ENCODE data around the gene MT1G.
"Not testable (repeated sequence)": the region's sequence is repeated elsewhere in the genome, so short reads cannot be mapped to it uniquely, and the experiment has no call there.

Gene MT1G

GRCh38 chr16:56684926-56685590 is 17.2 kb upstream of the MT1G start:
- peak in 2 of 51 donors; percentile 31 to 41 for DNase-seq

GRCh38 chr16:56684256-56684925 is 16.5 kb upstream of the MT1G start:
- peak in 11 of 51 donors; percentile 10 to 41 (median 25) for DNase-seq

DNA sequence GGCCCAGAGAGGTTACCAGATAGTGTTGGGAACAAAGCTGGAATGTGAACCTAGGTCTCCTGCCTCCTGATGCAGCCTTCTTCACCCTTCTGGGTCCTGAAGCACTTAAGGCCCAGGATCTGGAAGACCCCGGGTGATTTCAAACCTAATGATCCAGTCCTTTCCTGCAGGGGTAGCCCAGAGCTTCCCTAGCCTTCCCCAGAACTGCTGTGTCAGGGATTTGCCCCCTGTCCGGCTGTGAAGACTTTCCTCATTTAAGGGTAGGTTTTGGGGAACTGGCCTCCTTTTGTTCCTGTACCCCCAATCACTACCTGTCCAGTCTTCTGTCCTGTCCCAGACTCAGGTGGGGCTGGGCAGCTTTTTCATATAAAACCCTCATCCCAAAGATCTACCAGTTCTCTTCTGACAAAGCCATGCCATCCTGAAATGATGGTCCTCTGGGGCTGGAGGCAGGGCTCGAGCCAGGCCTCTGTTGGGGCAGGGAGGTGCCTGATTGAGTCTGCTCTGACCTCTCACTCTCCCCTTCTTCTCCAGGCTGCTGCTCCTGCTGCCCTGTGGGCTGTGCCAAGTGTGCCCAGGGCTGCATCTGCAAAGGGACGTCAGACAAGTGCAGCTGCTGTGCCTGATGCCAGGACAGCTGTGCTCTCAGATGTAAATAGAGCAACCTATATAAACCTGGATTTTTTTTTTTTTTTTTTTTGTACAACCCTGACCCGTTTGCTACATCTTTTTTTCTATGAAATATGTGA is 15.7 kb upstream of the MT1G start:
- peak in 2 of 51 donors; percentile 13 to 15 for DNase-seq

DNA sequence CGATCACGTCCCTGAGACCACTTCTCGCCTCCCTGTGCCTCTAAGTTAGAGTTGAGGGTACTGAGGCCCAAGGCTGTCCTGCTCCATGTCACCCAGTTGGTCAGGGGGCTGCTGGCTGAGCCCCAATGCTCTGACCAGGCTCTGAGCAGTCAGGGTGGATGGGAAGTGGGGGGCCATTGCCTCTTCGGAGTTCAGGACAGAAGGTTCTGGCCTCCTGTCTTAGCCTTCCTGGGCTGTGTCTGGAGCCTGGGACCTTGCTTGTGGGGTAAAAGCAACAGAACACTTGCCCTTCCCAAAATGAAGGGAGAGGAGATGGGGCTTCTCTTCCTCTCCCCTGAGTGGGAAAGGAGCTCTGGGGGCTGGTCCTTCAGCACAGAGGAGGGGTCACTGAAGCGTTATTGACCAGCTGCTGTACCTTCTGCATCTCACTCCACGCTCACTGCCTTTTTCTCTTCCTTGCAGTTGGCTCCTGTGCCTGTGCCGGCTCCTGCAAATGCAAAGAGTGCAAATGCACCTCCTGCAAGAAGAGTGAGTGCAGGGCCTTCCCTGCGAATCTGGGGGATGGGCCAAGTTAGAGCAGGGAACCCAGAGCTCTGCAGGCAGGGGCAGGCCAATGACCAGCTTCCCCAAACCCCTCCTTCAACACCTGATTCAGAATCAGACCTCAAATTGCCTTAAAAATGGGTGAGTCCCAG is 15.0 kb upstream of the MT1G start:
- DNase-seq: peak in 2 of 51 donors; percentile 38 to 45

DNA sequence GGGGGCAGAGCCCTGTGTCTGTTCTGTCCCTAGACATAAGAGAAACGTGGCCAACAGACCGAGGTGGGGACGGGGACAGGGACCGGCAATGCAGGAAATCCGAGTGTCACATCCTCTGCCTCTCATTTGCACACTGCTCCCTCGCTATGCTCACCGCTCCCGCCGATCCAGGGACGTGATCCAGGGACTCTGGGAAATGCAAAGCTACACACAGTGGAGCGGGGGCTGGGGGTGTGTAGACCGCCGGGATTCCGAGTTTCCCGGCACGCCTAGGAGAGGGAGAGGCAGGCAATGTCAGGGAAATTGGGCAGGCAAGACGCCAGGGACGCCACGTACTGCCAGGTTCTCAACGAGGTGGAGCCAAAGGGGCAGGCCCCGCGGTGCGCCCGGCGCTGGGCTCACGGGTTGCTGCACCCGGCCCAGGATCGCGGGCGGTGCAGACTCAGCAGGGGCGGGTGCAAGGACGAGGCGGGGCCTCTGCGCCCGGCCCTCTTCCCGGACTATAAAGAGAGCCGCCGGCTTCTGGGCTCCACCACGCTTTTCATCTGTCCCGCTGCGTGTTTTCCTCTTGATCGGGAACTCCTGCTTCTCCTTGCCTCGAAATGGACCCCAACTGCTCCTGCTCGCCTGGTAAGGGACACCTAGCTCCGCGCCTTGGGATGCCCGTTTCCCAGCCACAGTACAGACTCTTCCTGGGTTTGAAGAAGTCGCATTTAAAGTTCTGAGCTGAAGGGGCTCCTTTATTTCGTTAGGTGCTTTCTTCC is 14.3 kb upstream of the MT1G start, which contains the start of gene MT1X:
MT1X (plus strand) TSS at position 532 of the 764 bp plus-strand sequence; CDS start at position 603, 71 bp downstream.
- DNase-seq: peak; percentile 28 to 92 (median 81)

- DNase-seq: no peak
These were observed 12.0 kb upstream of the MT1G start for GRCh38 chr16:56679818-56680217.

DNA sequence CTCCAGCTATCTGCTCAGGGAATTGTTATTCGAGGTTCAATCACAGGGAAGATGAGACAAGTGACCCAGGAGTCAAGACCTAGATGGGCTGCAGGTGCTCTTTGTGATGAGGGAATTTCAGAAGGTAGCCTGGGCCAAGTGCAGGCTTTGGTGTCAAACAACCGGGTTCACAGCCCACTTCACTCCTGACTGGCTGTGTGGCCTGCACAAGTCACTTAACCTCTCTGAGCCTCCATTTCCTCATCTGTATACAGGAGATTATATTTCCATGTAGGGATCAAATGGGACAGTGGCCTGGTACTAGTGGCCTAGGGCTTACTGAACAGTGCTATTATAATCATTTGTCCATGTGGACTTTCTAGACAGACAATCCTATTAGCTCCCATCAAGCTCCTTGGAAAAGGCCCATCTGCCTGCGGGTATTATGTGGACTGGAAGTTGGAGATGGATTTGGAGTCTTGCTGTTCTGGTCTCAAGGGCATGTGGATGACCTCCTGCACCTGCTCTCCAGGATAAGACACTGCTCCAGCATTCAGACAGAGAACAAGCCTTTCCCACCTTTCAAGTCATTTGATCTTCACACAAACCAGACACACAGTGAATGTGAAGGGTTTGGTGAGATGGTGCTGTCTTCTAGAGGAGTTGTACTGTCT is 11.3 kb upstream of the MT1G start:
- DNase-seq: no peak

DNA sequence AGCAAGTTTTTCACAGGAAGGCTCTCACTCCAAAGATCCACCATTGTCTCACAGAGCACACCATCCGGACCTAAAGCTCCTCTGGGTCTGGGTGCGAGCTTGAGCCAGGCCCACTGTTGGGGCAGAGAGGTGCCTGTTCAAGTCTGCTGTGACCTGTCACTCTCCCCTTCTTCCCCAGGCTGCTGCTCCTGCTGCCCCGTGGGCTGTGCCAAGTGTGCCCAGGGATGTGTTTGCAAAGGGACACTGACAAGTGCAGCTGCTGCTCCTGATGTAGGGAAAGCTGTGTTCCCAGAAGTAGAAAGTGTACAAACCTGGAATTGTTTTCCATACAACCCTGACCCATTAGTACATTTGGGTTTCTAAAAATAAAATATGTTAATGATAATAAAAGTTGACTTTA is 9.6 kb upstream of the MT1G start:
- no peak for DNase-seq

GRCh38 chr16:56675685-56676210 is 7.9 kb upstream of the MT1G start:
- no peak for DNase-seq

- not testable (repeated sequence) for DNase-seq
These were observed 6.7 kb upstream of the MT1G start for GRCh38 chr16:56674570-56674969.

- peak in 3 of 51 donors; percentile 6 to 22 (median 14) for DNase-seq
These were observed 6.1 kb upstream of the MT1G start for GRCh38 chr16:56673921-56674320.

GRCh38 chr16:56672761-56673536 is 5.1 kb upstream of the MT1G start:
- DNase-seq: no peak

DNA sequence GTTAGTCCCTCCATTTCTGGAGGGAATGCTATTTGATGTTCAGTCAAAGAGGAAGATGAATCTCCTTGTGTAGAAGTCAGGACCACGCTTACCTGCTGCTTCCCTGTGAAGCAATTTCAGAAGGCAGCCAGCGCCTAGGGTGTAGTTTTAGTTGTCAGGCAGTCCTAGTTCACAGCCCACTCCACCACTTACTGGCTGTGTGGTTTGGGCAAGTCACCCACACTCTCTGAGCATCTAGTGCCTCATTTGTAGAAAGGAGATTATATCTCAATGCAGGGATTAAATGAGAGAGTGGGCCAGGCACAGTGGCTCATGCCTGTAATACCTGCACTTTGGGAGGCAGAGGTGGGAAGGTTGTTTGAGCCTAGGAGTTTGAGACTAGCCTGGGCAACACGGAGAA is 4.3 kb upstream of the MT1G start:
- DNase-seq: not testable (repeated sequence)

DNA sequence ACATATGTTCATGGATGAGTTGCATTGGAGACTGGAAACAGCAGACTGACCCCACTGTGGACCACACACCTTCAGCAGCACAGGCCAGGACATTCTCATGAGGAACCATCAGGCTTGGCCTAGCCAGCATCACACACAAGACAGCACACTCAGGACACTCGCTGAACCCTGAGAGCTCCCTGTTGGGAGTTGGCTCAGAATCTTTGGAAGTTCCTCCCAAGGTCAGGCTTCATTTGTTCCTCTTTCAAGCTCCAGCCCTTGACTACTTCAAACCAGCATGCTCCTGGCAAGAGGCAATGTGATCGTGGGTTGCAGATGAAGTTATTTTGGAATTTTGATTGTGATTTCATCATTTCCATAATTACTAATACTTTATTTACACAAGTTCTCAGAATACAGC is 3.8 kb upstream of the MT1G start:
- not testable (repeated sequence) for DNase-seq

- DNase-seq: no peak
These were observed 2.7 kb upstream of the MT1G start for GRCh38 chr16:56670620-56670934.

GRCh38 chr16:56669840-56670619 is 2.2 kb upstream of the MT1G start:
- no peak for DNase-seq

DNA sequence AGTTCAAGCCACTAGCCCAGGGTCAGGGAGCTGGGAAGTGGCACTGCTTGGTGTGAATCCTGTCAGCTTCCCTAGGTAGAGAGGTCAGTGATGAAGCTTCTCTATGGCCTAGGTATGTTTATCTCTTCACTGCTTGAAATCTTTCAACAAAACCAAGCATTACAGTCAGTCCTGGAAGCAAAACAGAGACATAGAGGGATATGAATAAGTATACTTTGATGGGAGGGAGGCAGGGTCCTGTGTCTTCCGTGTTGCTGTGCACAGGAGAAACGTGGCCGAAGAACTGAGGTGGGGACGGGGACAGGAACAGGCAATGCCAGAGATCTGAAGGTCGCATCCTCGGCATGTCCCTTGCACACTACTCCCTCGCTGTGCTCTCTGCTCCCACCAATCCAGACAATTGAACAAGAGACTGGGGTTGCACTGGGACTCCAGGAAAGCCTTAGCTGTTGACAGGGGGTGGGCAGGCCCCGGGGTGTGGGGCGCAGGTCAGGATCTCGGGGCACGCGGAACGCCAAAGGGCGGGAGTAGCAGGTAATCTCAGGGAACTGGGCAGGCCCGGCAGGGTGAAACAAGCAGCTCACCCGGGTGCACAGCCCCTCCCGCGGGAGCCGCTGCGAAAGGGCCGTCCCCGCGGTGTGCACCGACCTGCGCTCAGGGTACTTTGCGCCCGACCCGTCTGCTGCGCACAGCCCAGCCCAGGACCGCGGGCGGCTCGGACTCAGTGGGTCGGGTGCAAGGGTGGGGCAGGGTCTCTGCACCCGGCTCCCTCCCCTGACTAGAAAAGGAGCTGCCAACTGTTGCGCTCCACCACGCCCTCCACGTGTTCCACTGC is 1.4 kb upstream of the MT1G start, which contains the start of gene MT1H:
MT1H (plus strand) TSS at position 810 of the 835 bp plus-strand sequence. CDS start 71 bp downstream, outside the sequence.
- no peak for DNase-seq
